Cardiac fibroblast (primary cell): ENCODE data around the gene FRMD4B.

ENCODE experiments used
- DNase-seq, 2 donors: peaks; one replicate each; pipeline versions ENCODE4 v3.0.0 to v3.0.0-alpha.2; 2010; ENCODE audit warnings: low read depth in 2 of 2
- H3K4me3 ChIP-seq, 2 donors: replicated peaks in 1 of 2; 1 replicate in 1 of 2; 2 replicates in 1 of 2; pipeline ENCODE4 v1.5.1; 2011; ENCODE audit warnings: low read depth in 2 of 2, low read length in 2 of 2, mild to moderate bottlenecking in 2 of 2, moderate library complexity in 1 of 2
- TF ChIP-seq, protein P1 (sequence below): IDR thresholded peaks from one replicate; pipeline ENCODE4 v1.5.1; 2011; ENCODE audit warnings: low read depth, mild to moderate bottlenecking, low read length, inconsistent platforms

The FRMD4B gene

DNA sequence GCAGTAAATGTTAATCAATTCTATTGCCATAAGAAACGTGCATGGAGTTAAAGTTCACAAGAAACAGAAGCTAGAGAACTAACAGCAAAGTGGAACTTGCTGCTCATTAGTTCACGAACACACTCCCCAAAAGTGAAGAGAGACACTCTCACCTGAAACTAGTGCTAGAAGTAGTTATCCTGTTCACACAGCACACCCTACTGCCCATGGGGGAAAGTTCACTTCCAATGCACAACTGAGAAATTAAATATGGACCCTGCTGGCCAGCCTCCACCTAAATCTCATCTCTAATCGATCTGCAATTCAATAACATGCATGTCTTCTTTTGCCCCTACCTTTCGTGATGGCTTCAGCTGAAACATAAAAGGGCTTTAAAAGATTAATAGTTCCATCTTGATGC lies 39.4 kb upstream of the FRMD4B start:
- peak; percentile 58 for DNase-seq
- TF ChIP-seq, protein P1, sequence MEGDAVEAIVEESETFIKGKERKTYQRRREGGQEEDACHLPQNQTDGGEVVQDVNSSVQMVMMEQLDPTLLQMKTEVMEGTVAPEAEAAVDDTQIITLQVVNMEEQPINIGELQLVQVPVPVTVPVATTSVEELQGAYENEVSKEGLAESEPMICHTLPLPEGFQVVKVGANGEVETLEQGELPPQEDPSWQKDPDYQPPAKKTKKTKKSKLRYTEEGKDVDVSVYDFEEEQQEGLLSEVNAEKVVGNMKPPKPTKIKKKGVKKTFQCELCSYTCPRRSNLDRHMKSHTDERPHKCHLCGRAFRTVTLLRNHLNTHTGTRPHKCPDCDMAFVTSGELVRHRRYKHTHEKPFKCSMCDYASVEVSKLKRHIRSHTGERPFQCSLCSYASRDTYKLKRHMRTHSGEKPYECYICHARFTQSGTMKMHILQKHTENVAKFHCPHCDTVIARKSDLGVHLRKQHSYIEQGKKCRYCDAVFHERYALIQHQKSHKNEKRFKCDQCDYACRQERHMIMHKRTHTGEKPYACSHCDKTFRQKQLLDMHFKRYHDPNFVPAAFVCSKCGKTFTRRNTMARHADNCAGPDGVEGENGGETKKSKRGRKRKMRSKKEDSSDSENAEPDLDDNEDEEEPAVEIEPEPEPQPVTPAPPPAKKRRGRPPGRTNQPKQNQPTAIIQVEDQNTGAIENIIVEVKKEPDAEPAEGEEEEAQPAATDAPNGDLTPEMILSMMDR: peak; percentile 64
- H3K4me3 ChIP-seq: no peak overlapping the region

DNA sequence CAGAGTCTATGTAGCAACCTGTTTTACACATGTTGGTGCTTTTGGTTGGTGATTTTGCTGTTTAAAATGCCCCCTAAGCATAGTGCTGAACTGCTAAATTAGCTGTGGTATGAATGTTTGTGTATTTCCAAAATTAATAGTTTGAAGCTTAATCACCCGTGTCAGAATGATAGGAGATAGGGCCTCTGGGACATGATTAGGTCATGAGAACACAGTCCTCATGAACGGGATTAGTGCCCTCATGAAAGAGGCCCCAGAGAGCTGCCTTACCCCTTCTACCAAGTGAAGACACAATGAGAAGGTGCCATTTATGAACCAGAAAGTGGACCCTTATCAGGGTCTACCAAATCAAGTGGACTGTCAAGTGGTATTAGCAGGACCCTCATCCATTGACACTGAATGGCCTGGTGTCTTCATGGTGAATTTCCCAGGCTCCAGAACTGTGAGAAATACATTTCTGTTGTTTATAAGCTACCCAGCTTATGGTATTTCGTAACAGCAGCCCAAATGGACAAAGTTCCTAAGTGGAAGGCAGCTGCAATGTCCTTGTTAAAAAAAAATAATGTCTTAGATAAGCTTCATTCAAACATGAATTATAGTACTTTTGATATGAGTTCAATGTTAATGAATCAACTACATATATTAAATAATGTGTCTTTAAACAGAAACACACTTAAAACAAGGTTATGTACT lies 37.7 kb upstream of the FRMD4B start:
- H3K4me3 ChIP-seq: no peak overlapping the region
- TF ChIP-seq, protein P1: no peak
- DNase-seq: no peak

DNA sequence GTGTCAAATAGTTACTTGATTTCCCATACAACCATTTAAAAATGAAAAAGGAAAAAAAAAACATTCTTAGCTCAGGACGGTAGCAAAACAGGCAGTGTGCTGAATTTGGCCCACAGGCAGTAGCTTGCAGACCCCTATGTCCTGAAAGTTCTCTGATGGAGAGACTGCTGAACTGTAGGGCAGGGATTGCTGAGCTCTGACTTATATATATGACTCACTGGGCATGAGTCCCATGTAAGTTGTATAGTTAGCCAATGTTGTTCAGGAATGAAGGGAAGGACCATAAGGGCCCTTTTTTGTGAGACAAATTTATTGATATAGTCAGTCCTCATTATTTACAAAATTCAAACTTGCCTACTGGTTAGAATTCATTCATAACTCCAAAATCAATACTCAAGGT lies 36.9 kb upstream of the FRMD4B start:
- TF ChIP-seq, protein P1: no peak
- H3K4me3 ChIP-seq: no peak overlapping the region
- DNase-seq: peak; percentile 34 to 56

DNA sequence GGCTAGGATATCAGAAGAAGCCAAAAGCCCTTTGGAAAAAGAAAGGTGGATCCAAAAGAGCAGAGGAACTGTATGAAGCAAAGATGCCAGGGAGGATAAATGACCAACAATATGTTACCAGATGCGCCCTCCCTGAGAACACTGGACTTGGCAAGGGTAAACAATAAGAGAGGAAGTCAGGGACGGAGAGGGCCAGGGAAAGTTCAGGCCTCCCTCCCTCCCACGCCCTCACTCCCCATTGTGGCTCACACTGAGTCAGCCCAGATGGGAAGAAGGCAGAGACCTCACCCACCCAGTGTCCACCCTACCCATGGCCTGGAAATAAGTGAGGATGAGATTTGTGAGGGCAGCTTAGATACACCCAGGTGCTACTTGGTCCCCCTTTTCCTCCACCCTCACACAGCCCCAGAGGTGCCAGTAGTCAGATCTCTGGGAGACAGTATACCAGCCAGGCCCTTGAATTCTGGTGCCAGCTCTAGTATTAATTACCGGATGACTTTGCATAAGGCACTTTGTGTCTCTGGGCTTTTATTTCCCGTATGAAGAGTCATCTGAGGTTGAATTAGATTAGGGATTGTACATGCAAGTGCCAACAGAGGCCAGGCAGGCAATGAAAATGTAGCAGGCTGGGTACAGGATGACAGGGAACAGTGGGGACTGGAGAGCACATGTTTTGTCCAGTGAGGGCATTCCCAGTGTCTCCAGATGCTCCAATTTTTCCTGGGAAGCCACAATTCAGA lies 35.1 kb upstream of the FRMD4B start:
- peak; percentile 39 to 70 for DNase-seq
- no peak overlapping the region for H3K4me3 ChIP-seq
- TF ChIP-seq, protein P1: no peak

DNA sequence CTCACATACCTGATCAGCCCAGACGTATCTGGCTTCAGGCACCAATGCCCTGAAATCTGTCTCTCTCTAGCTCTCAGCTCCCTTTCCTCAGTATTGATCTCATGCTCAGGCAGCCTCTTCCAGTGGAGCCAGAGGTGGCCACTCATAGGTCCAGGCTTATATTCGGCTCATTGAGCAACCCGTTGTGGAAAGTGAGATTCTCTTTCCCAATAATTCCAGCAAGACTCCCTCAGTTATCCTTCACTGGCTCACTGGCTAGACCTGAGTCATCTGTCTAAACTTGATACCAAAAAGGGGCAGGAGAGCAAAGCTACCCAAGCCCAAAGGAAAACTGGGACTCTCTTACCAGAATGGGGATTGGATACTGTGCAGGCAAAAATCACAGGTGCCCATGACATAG lies 33.4 kb upstream of the FRMD4B start:
- TF ChIP-seq, protein P1: no peak
- DNase-seq: peak in 1 of 2 donors; percentile 27
- no peak overlapping the region for H3K4me3 ChIP-seq

DNA sequence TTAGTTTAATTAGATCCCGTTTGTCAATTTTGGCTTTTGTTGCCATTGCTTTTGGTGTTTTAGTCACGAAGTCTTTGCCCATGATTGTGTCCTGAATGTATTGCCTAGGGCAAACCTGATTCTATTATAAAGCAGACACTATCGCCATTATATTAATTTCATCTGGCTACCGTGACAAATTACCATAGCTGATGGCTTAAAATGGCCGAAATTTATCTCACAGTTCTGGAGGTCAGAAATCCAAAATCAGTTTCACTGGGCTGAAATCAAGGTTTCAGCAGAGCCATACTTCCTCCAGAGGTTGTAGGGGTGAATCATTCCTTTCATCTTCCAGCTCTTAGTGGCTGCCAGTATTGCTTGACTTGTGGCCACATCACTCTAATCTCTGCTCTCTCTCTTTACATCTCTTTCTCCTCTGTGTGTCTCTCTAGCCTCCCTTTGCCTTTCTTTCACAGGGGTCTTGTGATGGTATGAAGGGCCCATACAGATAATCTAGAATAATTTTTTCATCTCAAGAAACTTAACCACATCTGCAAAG lies 31.7 kb upstream of the FRMD4B start:
- no peak overlapping the region for H3K4me3 ChIP-seq
- TF ChIP-seq, protein P1: no peak
- DNase-seq: no peak
